Endothelial cell of umbilical vein (primary cell): Measurements from ENCODE around the gene HAL. TPM values are rescaled to one million over a fixed set of nuclear protein-coding genes. Genes with fewer than 3 reads are reported as not detected.

Experiments
- BruUV-seq: library from RNA; stranded (reverse); fragments of 400-500 nt; replicated peaks from 2 replicates; lab custom pipeline; 2021; lab: Mats Ljungman, UMichigan
- CTCF ChIA-PET: fragments of 300-600, 350-600 bp; sonication (Branson Sonifier 250); formaldehyde crosslinking; loops from one replicate; lab custom pipeline; 2021; ENCODE audit warnings: antibody characterized with exemption, inconsistent platforms; lab: Charles Lee
- POLR2A ChIA-PET: fragments of 300-600, 350-600 bp; sonication (Branson Sonifier 250); formaldehyde crosslinking; loops from one replicate; lab custom pipeline; 2021; ENCODE audit warnings: antibody characterized with exemption, inconsistent platforms; lab: Charles Lee
- DNase-seq: peaks from one replicate; pipeline ENCODE4 v3.0.0-alpha.2; 2011; ENCODE audit warnings: low read depth, low spot score
- FAIRE-seq: peaks from 2 replicates; lab custom pipeline; 2011; peaks lifted over from hg19 to GRCh38; lab: Jason Lieb, UNC
- H2AFZ ChIP-seq: 2 replicates; pipeline ENCODE4 v1.6.0; 2012; ENCODE audit warnings: low read depth, low read length, control low read depth, inconsistent platforms
- H3K27ac ChIP-seq: 2 replicates; pipeline ENCODE4 v1.5.1; 2011; ENCODE audit warnings: low read depth, mild to moderate bottlenecking, control low read depth, low read length, moderate library complexity; ENCODE audit not compliant: insufficient read depth
- H3K27me3 ChIP-seq, 2 experiments: 2 replicates each; pipeline versions ENCODE4 v1.6.0 to v1.6.1; 2011; ENCODE audit warnings: low read length in 2 of 2, mixed read lengths in 1 of 2; ENCODE audit not compliant: control insufficient read depth in 2 of 2, insufficient read depth in 2 of 2
- H3K36me3 ChIP-seq, 2 experiments: 2 replicates in 1 of 2; 3 replicates in 1 of 2; pipeline ENCODE4 v1.5.1; 2011; ENCODE audit warnings: low read length in 2 of 2, mild to moderate bottlenecking in 1 of 2, moderate library complexity in 1 of 2; ENCODE audit not compliant: control insufficient read depth in 2 of 2, insufficient read depth in 2 of 2; ENCODE audit errors: extremely low read depth in 1 of 2
- H3K4me1 ChIP-seq: 3 replicates; pipeline ENCODE4 v1.5.1; 2011; ENCODE audit warnings: mild to moderate bottlenecking, low read length; ENCODE audit not compliant: control insufficient read depth, insufficient read depth; ENCODE audit errors: extremely low read depth
- H3K4me2 ChIP-seq: 2 replicates; pipeline ENCODE4 v1.6.1; 2011; ENCODE audit warnings: low read length, control low read depth, mixed read lengths; ENCODE audit not compliant: insufficient read depth
- H3K4me3 ChIP-seq, 3 experiments: fragments of 200-600 bp in 1 of 3; sonication (generic), shearing (Covaris generic) in 1 of 3; replicated peaks in 1 of 3; 2 replicates each; pipeline ENCODE4 v1.5.1; 2011 to 2016; ENCODE audit warnings: control low read depth in 3 of 3, low read length in 3 of 3, mild to moderate bottlenecking in 2 of 3, inconsistent platforms in 1 of 3, low read depth in 1 of 3, moderate library complexity in 1 of 3; ENCODE audit not compliant: insufficient read depth in 1 of 3
- H3K79me2 ChIP-seq: 2 replicates; pipeline ENCODE4 v1.6.0; 2012; ENCODE audit warnings: low read length, inconsistent platforms; ENCODE audit not compliant: control insufficient read depth, insufficient read depth
- H3K9ac ChIP-seq: replicated peaks from 2 replicates; pipeline ENCODE3; 2011; ENCODE audit warnings: low read length, control low read depth; ENCODE audit not compliant: insufficient read depth; ENCODE audit errors: extremely low read depth
- H3K9me1 ChIP-seq: replicated peaks from 3 replicates; pipeline ENCODE4 v1.6.0; 2011; ENCODE audit warnings: mild to moderate bottlenecking, low read length; ENCODE audit not compliant: control insufficient read depth, insufficient read depth; ENCODE audit errors: extremely low read depth
- H3K9me3 ChIP-seq: replicated peaks from 2 replicates; pipeline ENCODE4 v1.5.1; 2012; ENCODE audit warnings: low read length, inconsistent platforms; ENCODE audit not compliant: control insufficient read depth, insufficient read depth
- H4K20me1 ChIP-seq: replicated peaks from 2 replicates; pipeline ENCODE3; 2011; ENCODE audit warnings: mild to moderate bottlenecking, low read length; ENCODE audit not compliant: control insufficient read depth, insufficient read depth; ENCODE audit errors: extremely low read depth
- CTCF ChIP-seq, 2 donors: IDR thresholded peaks; 1 replicate in 1 of 2; 2 replicates in 1 of 2; pipeline ENCODE4 v1.5.1; 2011; ENCODE audit warnings: low read length in 2 of 2, mild to moderate bottlenecking in 2 of 2, moderate library complexity in 2 of 2, control low read depth in 1 of 2, inconsistent platforms in 1 of 2, low read depth in 1 of 2; ENCODE audit not compliant: insufficient read depth in 1 of 2; ENCODE audit errors: extremely low read depth in 1 of 2
- EZH2 ChIP-seq: IDR thresholded peaks from 2 replicates; pipeline ENCODE4 v1.6.1; 2012; ENCODE audit warnings: borderline replicate concordance, low read depth, mild to moderate bottlenecking, moderate library complexity, low read length, inconsistent platforms; ENCODE audit not compliant: severe bottlenecking
- FOS ChIP-seq: IDR thresholded peaks from 2 replicates; pipeline ENCODE4 v1.6.1; 2011; ENCODE audit warnings: mild to moderate bottlenecking, low read length, moderate library complexity, borderline replicate concordance; ENCODE audit not compliant: insufficient read depth
- GATA2 ChIP-seq: IDR thresholded peaks from 2 replicates; pipeline ENCODE4 v1.7.0; 2011; ENCODE audit warnings: low read depth, mild to moderate bottlenecking, moderate library complexity, mixed read lengths, low read length; ENCODE audit not compliant: insufficient read length, insufficient read depth
- JUN ChIP-seq: IDR thresholded peaks from 2 replicates; pipeline ENCODE4 v1.6.1; 2011; ENCODE audit warnings: borderline replicate concordance, low read depth; ENCODE audit not compliant: insufficient read length, insufficient read depth
- MAX ChIP-seq: IDR thresholded peaks from 2 replicates; pipeline ENCODE4 v1.6.1; 2011; ENCODE audit not compliant: insufficient read depth, insufficient read length
- MYC ChIP-seq: IDR thresholded peaks from one replicate; pipeline ENCODE4 v1.6.1; 2011; ENCODE audit warnings: mild to moderate bottlenecking, low read depth, low read length
- POLR2A ChIP-seq: IDR thresholded peaks from 2 replicates; pipeline ENCODE4 v1.6.1; 2012; ENCODE audit warnings: low read depth, mild to moderate bottlenecking, control low read depth, low read length
- POLR2AphosphoS5 ChIP-seq: IDR thresholded peaks from 2 replicates; pipeline ENCODE4 v1.6.1; 2012; ENCODE audit warnings: low read depth, mild to moderate bottlenecking, control low read depth, low read length, moderate library complexity; ENCODE audit not compliant: insufficient read depth
- dilution Hi-C: fragments of 300-500 bp; cut with MboI; formaldehyde crosslinking; loops from one replicate; pipeline ENCODE4 v1.15.0; 2019; ENCODE audit warnings: low sequenced_read_pairs; ENCODE audit not compliant: extremely low pct_ligation_motif_present
- intact Hi-C: fragments of 100-400 bp; cut with micrococcal nuclease; formaldehyde crosslinking; loops from one replicate; pipeline ENCODE4 v1.10.0; 2022
- polyA plus RNA-seq, 4 experiments: library from polyadenylated mRNA; depleted of rRNA in 3 of 4; stranded (reverse) in 3 of 4; unstranded in 1 of 4; fragments of >200 nt; gene quantifications; 2 replicates each; pipeline versions ENCODE4 v1.2.1 to v1.2.3, GENCODE V29; 2011 to 2012; ENCODE audit warnings: missing spikeins in 1 of 4
- total RNA-seq: library from RNA; stranded (reverse); gene quantifications from 2 replicates; pipeline ENCODE4 v1.2.3, GENCODE V29; 2021

Gene HAL
- total and polyA plus RNA-seq, 2 donors (not counting 3 experiments of a cell fraction or from before 2014, with no cell fraction given) = 0.18 to 0.62 TPM

- Histone ChIP-seq H3K9me3 (no peaks in the 10 kb centered on the region), H4K20me1 (no peaks in the 10 kb centered on the region), H2AFZ (no peak overlapping the region), H3K4me2 (no peak overlapping the region), H3K27ac (no peak overlapping the region), H3K4me3 (no peak overlapping the region), H3K36me3 (no peaks in the 10 kb centered on the region), H3K9ac (no peak overlapping the region), H3K4me1 (no peaks in the 10 kb centered on the region), H3K9me1 (no peaks in the 10 kb centered on the region), H3K79me2 (no peaks in the 10 kb centered on the region), H3K27me3 (peaks cover 14 to 33% of the 10 kb centered on the region in 2 experiments)
- TF ChIP-seq POLR2AphosphoS5 (no peak), EZH2 (no peak), MAX (no peak), JUN (no peak), CTCF (IDR thresholded peaks at IDR 0.05; ENCODE audit: extremely low read depth in 1 of 2, insufficient read depth in 1 of 2, low read depth in 1 of 2, low read length in 2 of 2) (no peak), FOS (no peak), POLR2A (no peak), GATA2 (no peak), MYC (no peak)
- DNase-seq = no peak
- dilution Hi-C loops (no loop called here), intact Hi-C loops (no loop called here)
- no TSS peak for BruUV-seq
- POLR2A ChIA-PET = interaction anchor here (0.6 kb wide), 1 partner anchor 292 kb away, joined by 3 read pairs; no protein-coding TSS in a partner anchor
- CTCF ChIA-PET = interaction anchor here (4.4 kb wide), 1 partner anchor 11 kb away, joined by 29 read pairs; no protein-coding TSS in a partner anchor
- no peak for FAIRE-seq
Observed at GRCh38 chr12:95988506-95989275, 7.5 kb downstream of the HAL start.
